HepG2 (cell line): ENCODE measurements around the gene PNMA3. TPM values are rescaled to one million over a fixed set of nuclear protein-coding genes. Genes with fewer than 3 reads are reported as not detected.

Experiments used
- ATAC-seq: fragments of 200-7000 bp; cut with Tn5 transposase; 3 replicates; pipeline ENCODE4 v1.9.1; 2020; ENCODE audit warnings: mild to moderate bottlenecking, moderate library complexity
- Bru-seq: library from RNA; stranded (reverse); fragments of 400-500 nt; gene quantifications from one replicate; lab custom pipeline; 2021; lab: Mats Ljungman, UMichigan
- BruChase-seq, 2 experiments: library from RNA; stranded (reverse); fragments of 400-500 nt; gene quantifications; one replicate each; lab custom pipeline; 2021; lab: Mats Ljungman, UMichigan
- BruUV-seq: library from RNA; stranded (reverse); fragments of 400-500 nt; replicated peaks from 2 replicates; lab custom pipeline; 2021; lab: Mats Ljungman, UMichigan
- CTCF ChIA-PET: fragments of 300-600 bp; formaldehyde crosslinking; extraction: SDS; loops from one replicate; lab custom pipeline; 2021; ENCODE audit warnings: low total read pairs, inconsistent platforms, low intra/inter-chr PET ratio; lab: Yijun Ruan, JAX
- POLR2A ChIA-PET: fragments of 350-600 bp; sonication (Branson Sonifier 250); formaldehyde crosslinking; loops from one replicate; lab custom pipeline; 2020; ENCODE audit warnings: antibody characterized with exemption, inconsistent platforms; lab: Yijun Ruan, JAX
- DNase-seq: peaks from one replicate; pipeline ENCODE4 v3.0.0-alpha.2; 2015; ENCODE audit warnings: low spot score
- FAIRE-seq: peaks from 3 replicates; lab custom pipeline; 2011; peaks lifted over from hg19 to GRCh38; lab: Jason Lieb, UNC
- H2AFZ ChIP-seq: one replicate; pipeline ENCODE4 v1.6.1; 2011; ENCODE audit warnings: low read length, inconsistent platforms
- H3K27ac ChIP-seq: fragments of 300-600 bp; 3 replicates; pipeline ENCODE4 v1.8.0; 2011; ENCODE audit warnings: mixed run types, mild to moderate bottlenecking, mixed read lengths, low read length, inconsistent platforms; ENCODE audit not compliant: insufficient read depth; ENCODE audit errors: extremely low read length
- H3K27me3 ChIP-seq, 2 experiments: fragments of 200-600 bp in 1 of 2; 2 replicates in 1 of 2; 3 replicates in 1 of 2; pipeline versions ENCODE4 v1.6.0 to v1.8.0; 2011; ENCODE audit warnings: low read length in 2 of 2, mild to moderate bottlenecking in 2 of 2, moderate library complexity in 2 of 2, inconsistent platforms in 1 of 2; ENCODE audit not compliant: insufficient read depth in 2 of 2, control insufficient read depth in 1 of 2
- H3K36me3 ChIP-seq, 2 experiments: fragments of 200-600 bp in 1 of 2; replicated peaks in 1 of 2; 2 replicates in 1 of 2; 3 replicates in 1 of 2; pipeline versions ENCODE4 v1.5.1 to v1.8.0; 2011; ENCODE audit warnings: low read length in 2 of 2, inconsistent platforms in 1 of 2; ENCODE audit not compliant: insufficient read depth in 2 of 2, control insufficient read depth in 1 of 2
- H3K4me1 ChIP-seq: 2 replicates; pipeline ENCODE4 v1.5.1; 2012; ENCODE audit warnings: low read length, inconsistent platforms; ENCODE audit not compliant: insufficient read depth
- H3K4me2 ChIP-seq: 2 replicates; pipeline ENCODE4 v1.6.0; 2011; ENCODE audit warnings: low read depth, low read length, inconsistent platforms
- H3K4me3 ChIP-seq, 3 experiments: fragments of 200-600 bp in 1 of 3; sonication (generic), shearing (Covaris generic) in 1 of 3; replicated peaks in 1 of 3; 2 replicates each; pipeline ENCODE4 v1.5.1; 2011 to 2016; ENCODE audit warnings: low read length in 3 of 3, inconsistent platforms in 2 of 3, low read depth in 2 of 3, mild to moderate bottlenecking in 2 of 3, control low read depth in 1 of 3, mixed read lengths in 1 of 3; ENCODE audit not compliant: insufficient read depth in 1 of 3
- H3K79me2 ChIP-seq: one replicate; pipeline ENCODE4 v1.6.1; 2011; ENCODE audit warnings: low read length, inconsistent platforms; ENCODE audit not compliant: insufficient read depth
- H3K9ac ChIP-seq: 2 replicates; pipeline ENCODE4 v1.6.0; 2011; ENCODE audit warnings: mild to moderate bottlenecking, low read depth, low read length, inconsistent platforms; ENCODE audit not compliant: insufficient read depth
- H3K9me3 ChIP-seq: 2 replicates; pipeline ENCODE4 v1.5.1; 2012; ENCODE audit warnings: mild to moderate bottlenecking, low read length
- H4K20me1 ChIP-seq: 2 replicates; pipeline ENCODE4 v1.6.0; 2011; ENCODE audit warnings: inconsistent platforms, mild to moderate bottlenecking, low read length, moderate library complexity; ENCODE audit not compliant: insufficient read depth
- AKNA ChIP-seq: sonication (generic); formaldehyde crosslinking; IDR thresholded peaks from 2 replicates; pipeline ENCODE4 v1.4.0; 2020; ENCODE audit warnings: missing genetic modification reagents, borderline replicate concordance
- CEBPB ChIP-seq: IDR thresholded peaks from 2 replicates; pipeline ENCODE4 v1.6.1; 2011; ENCODE audit warnings: low read depth, low read length, improper control_type of control experiment, borderline replicate concordance
- CREB3 ChIP-seq: sonication (generic); formaldehyde crosslinking; IDR thresholded peaks from 2 replicates; pipeline ENCODE4 v1.5.0; 2020; ENCODE audit warnings: missing genetic modification reagents
- HNRNPL ChIP-seq: fragments of 200-400 bp; formaldehyde crosslinking; IDR thresholded peaks from 2 replicates; pipeline ENCODE4 v1.6.1; 2017; ENCODE audit warnings: mild to moderate bottlenecking, low read depth, low read length
- PRMT3 ChIP-seq: sonication (generic); formaldehyde crosslinking; IDR thresholded peaks from 2 replicates; pipeline ENCODE4 v1.8.1; 2022; ENCODE audit warnings: low read depth, mild to moderate bottlenecking, moderate library complexity, missing genetic modification reagents, borderline replicate concordance
- RBFOX2 ChIP-seq: fragments of 200-400 bp; formaldehyde crosslinking; IDR thresholded peaks from 2 replicates; pipeline ENCODE4 v1.6.1; 2017; ENCODE audit warnings: low read depth, mild to moderate bottlenecking, low read length
- RFXAP ChIP-seq: sonication (generic); formaldehyde crosslinking; IDR thresholded peaks from 2 replicates; pipeline ENCODE4 v1.4.0; 2020; ENCODE audit warnings: missing genetic modification reagents, borderline replicate concordance
- SAP130 ChIP-seq: IDR thresholded peaks from 2 replicates; pipeline ENCODE4 v1.6.1; 2016; ENCODE audit warnings: low read depth
- TBP ChIP-seq: sonication (generic); formaldehyde crosslinking; IDR thresholded peaks from 2 replicates; pipeline ENCODE4 v1.5.0; 2020; ENCODE audit warnings: missing genetic modification reagents
- ZNF143 ChIP-seq: sonication (generic); formaldehyde crosslinking; IDR thresholded peaks from 2 replicates; pipeline ENCODE4 v1.4.0; 2020; ENCODE audit warnings: missing genetic modification reagents
- ZNF501 ChIP-seq: sonication (generic); formaldehyde crosslinking; IDR thresholded peaks from 2 replicates; pipeline ENCODE4 v1.5.1; 2020; ENCODE audit warnings: mild to moderate bottlenecking, moderate library complexity, missing genetic modification reagents
- ZNF678 ChIP-seq: sonication (generic); formaldehyde crosslinking; IDR thresholded peaks from 2 replicates; pipeline ENCODE4 v1.4.0; 2020; ENCODE audit warnings: mild to moderate bottlenecking, missing genetic modification reagents
- ZNF740 ChIP-seq: sonication (generic); formaldehyde crosslinking; IDR thresholded peaks from 2 replicates; pipeline ENCODE4 v1.4.0; 2020; ENCODE audit warnings: missing genetic modification reagents
- WGBS: methylation state at CpG from one replicate; pipeline ENCODE4 v1.1.6; 2017; ENCODE audit warnings: low lambda C conversion rate; 5-methylcytosine and 5-hydroxymethylcytosine counted together
- in situ Hi-C: cut with HindIII; loops from 2 replicates; pipeline ENCODE4 v1.10.0; 2017; ENCODE audit warnings: low pct_unique_long_range_greater_than_20kb; ENCODE audit not compliant: extremely low pct_ligation_motif_present
- intact Hi-C: fragments of 100-400 bp; cut with micrococcal nuclease; formaldehyde crosslinking; loops from one replicate; pipeline ENCODE4 v1.10.0; 2022; ENCODE audit not compliant: unreplicated experiment
- long read RNA-seq, 2 experiments: library from RNA in 1 of 2; library from polyadenylated mRNA in 1 of 2; stranded (forward) in 1 of 2; unstranded in 1 of 2; transcript quantifications; one replicate each; pipeline ENCODE4 v2.0.0, GENCODE V29; 2019 to 2022
- polyA minus RNA-seq, 3 experiments: library from RNA; depleted of rRNA, polyadenylated mRNA; stranded (reverse); fragments of >200 nt; gene quantifications; 2 replicates each; pipeline ENCODE4 v1.2.3, GENCODE V29; 2011; ENCODE audit warnings: low replicate concordance in 1 of 3
- polyA plus RNA-seq, 8 experiments: library from polyadenylated mRNA; depleted of rRNA in 3 of 8; stranded (reverse) in 7 of 8; unstranded in 1 of 8; fragments of >200 nt; fragmentation: Illumina TruSeq in 4 of 8; extraction: Trizol in 4 of 8; gene quantifications; 2 replicates each; pipeline versions ENCODE4 v1.2.1 to v1.2.3, GENCODE V29; 2011 to 2016; ENCODE audit warnings: low read depth in 4 of 8, missing spikeins in 1 of 8, mixed read lengths in 1 of 8; ENCODE audit not compliant: insufficient read depth in 1 of 8
- total RNA-seq, 5 experiments: library from RNA; depleted of rRNA; stranded (reverse); fragments of >200 nt; fragmentation: Illumina TruSeq; extraction: Trizol; gene quantifications; 2 replicates each; pipeline ENCODE4 v1.2.3, GENCODE V29; 2016; ENCODE audit warnings: low read depth in 1 of 5

Gene PNMA3
- total RNA-seq (2016; rRNA removed; fragmentation: Illumina TruSeq; extraction: Trizol) (not detected in 2 replicates), polyA plus RNA-seq (2011; rRNA removed) (not detected in 2 replicates), polyA minus RNA-seq (2011; rRNA and poly(A)+ RNA removed; ENCODE audit: low replicate concordance) (not detected in 2 replicates), Bru-seq, nascent RNA (not detected), BruChase-seq, experiment 1, labeled RNA remaining after a 6-hour chase (not detected), BruChase-seq, experiment 2, labeled RNA remaining after a 2-hour chase (percentile 13 among the genes with signal in this experiment)
- not detected in 2 replicates for total RNA-seq (2016; cell fraction: cytosol; rRNA removed; fragmentation: Illumina TruSeq; extraction: Trizol; ENCODE audit: low read depth)
- total RNA-seq (2016; cell fraction: insoluble cytoplasmic fraction; rRNA removed; fragmentation: Illumina TruSeq; extraction: Trizol) = not detected in 2 replicates
- not detected in 2 replicates for total RNA-seq (2016; cell fraction: membrane; rRNA removed; fragmentation: Illumina TruSeq; extraction: Trizol)
- not detected in 2 replicates for total RNA-seq (2016; cell fraction: nucleus; rRNA removed; fragmentation: Illumina TruSeq; extraction: Trizol)
- 0.03 TPM in 1 of 2 replicates, not detected in the other for polyA plus RNA-seq (2011; cell fraction: cytosol; rRNA removed)
- polyA plus RNA-seq (2011; cell fraction: nucleus; rRNA removed) = 0.21 and 0.32 TPM in 2 replicates
- 0.07 TPM in 1 of 2 replicates, not detected in the other for polyA plus RNA-seq (2012)
- not detected in 2 replicates for polyA plus RNA-seq (2016; cell fraction: cytosol; fragmentation: Illumina TruSeq; extraction: Trizol; ENCODE audit: low read depth)
- polyA plus RNA-seq (2016; cell fraction: insoluble cytoplasmic fraction; fragmentation: Illumina TruSeq; extraction: Trizol; ENCODE audit: low read depth) = not detected in 2 replicates
- polyA plus RNA-seq (2016; cell fraction: membrane; fragmentation: Illumina TruSeq; extraction: Trizol; ENCODE audit: low read depth) = not detected in 2 replicates
- polyA plus RNA-seq (2016; cell fraction: nucleus; fragmentation: Illumina TruSeq; extraction: Trizol; ENCODE audit: insufficient read depth, low read depth) = not detected in 2 replicates
- not detected in 2 replicates for polyA minus RNA-seq (2011; cell fraction: cytosol; rRNA and poly(A)+ RNA removed)
- not detected in 2 replicates for polyA minus RNA-seq (2011; cell fraction: nucleus; rRNA and poly(A)+ RNA removed)
- long read RNA-seq, experiment 1 = 0 reads
- long read RNA-seq, experiment 2 = 0 reads

- ChIA-PET CTCF (no interaction called here), POLR2A (no interaction called here)
- intact Hi-C loops = no loop called here
- Histone ChIP-seq H3K9me3 (no peaks in the 10 kb centered on the region), H3K27ac (no peak within 1 kb of the TSS), H4K20me1 (no peaks in the 10 kb centered on the region), H3K4me3 (no peak within 1 kb of the TSS), H3K36me3 (no peaks in the 10 kb centered on the region), H2AFZ (no peak within 1 kb of the TSS), H3K9ac (no peak within 1 kb of the TSS), H3K4me2 (no peak within 1 kb of the TSS), H3K4me1 (no peaks in the 10 kb centered on the region), H3K27me3 (no peaks in the 10 kb centered on the region), H3K79me2 (no peaks in the 10 kb centered on the region)
- FAIRE-seq = no peak
- no peak for ATAC-seq
- no peak for DNase-seq
- 98% methylated on average over 19 of the region's 80 CpGs for WGBS
- BruUV-seq = no TSS peak
- in situ Hi-C loops = no loop called here
- TF ChIP-seq ZNF740 (no peak), HNRNPL (no peak), ZNF501 (CRISPR knock-in tag) (no peak), CEBPB (no peak), RBFOX2 (no peak), PRMT3 (CRISPR knock-in tag) (no peak), CREB3 (CRISPR knock-in tag) (no peak), AKNA (no peak), ZNF143 (CRISPR knock-in tag) (no peak), SAP130 (no peak), RFXAP (CRISPR knock-in tag) (no peak), TBP (CRISPR knock-in tag) (no peak), ZNF678 (CRISPR knock-in tag) (no peak)
These were observed at the start of gene PNMA3 for GRCh38 chrX:153055871-153056749. Gene PNMA3 (plus strand): TSS chrX:153056470. CDS start chrX:153057056, 586 bp downstream.
